HG03342 (cell line): Measurements from ENCODE around the gene ATXN1.

ENCODE experiments used
- ATAC-seq: cut with Tn5 transposase; IDR thresholded peaks from one replicate; pipeline ENCODE4 v1.9.1; 2021; ENCODE audit warnings: mild to moderate bottlenecking, moderate library complexity; ENCODE audit not compliant: unreplicated experiment

Gene ATXN1

GRCh38 chr6:16251706-16252105 lies 509.6 kb downstream of the ATXN1 start:
- no peak for ATAC-seq

GRCh38 chr6:16249971-16250370 lies 511.3 kb downstream of the ATXN1 start:
- ATAC-seq, result no peak
